Thyroid gland (tissue), 4 donors: ENCODE data around the gene ABHD14A. TPM values are rescaled to one million over a fixed set of nuclear protein-coding genes. Genes with fewer than 3 reads are reported as not detected.

Experiments used
- DNase-seq, 2 donors: peaks; one replicate each; pipeline ENCODE4 v3.0.0-alpha.2; 2019
- H3K27ac ChIP-seq, 3 donors: fragments of 200-600 bp; sonication (generic); 1 replicate in 2 of 3; 2 replicates in 1 of 3; pipeline ENCODE4 v1.5.1; 2016 to 2019; ENCODE audit warnings: mild to moderate bottlenecking in 1 of 3, moderate library complexity in 1 of 3
- H3K27me3 ChIP-seq: fragments of 200-600 bp; sonication (generic); one replicate; pipeline ENCODE4 v1.5.1; 2019
- H3K36me3 ChIP-seq, 2 donors: fragments of 200-600 bp; sonication (generic); one replicate each; pipeline ENCODE4 v1.5.1; 2016 to 2019
- H3K4me1 ChIP-seq, 2 donors: fragments of 200-600 bp; sonication (generic); one replicate each; pipeline ENCODE4 v1.5.1; 2017 to 2019
- H3K4me3 ChIP-seq, 3 donors: fragments of 200-600 bp; sonication (generic); replicated peaks in 1 of 3; 1 replicate in 2 of 3; 2 replicates in 1 of 3; pipeline ENCODE4 v1.5.1; 2016; ENCODE audit warnings: mild to moderate bottlenecking in 1 of 3
- H3K9me3 ChIP-seq: fragments of 200-600 bp; sonication (generic); one replicate; pipeline ENCODE4 v1.5.1; 2017
- POLR2A ChIP-seq, 2 donors: fragments of 450-650 bp; IDR thresholded peaks; one replicate each; pipeline ENCODE4 v1.6.1; 2017; ENCODE audit warnings: antibody characterized with exemption in 2 of 2, mild to moderate bottlenecking in 2 of 2, moderate library complexity in 1 of 2
- WGBS, 2 donors: methylation state at CpG; one replicate each; pipeline ENCODE4 v1.1.5; 2017; 5-methylcytosine and 5-hydroxymethylcytosine counted together
- intact Hi-C: fragments of 100-400 bp; cut with DNase I; formaldehyde crosslinking; loops from one replicate; pipeline ENCODE4 v1.15.1; 2023
- total RNA-seq, 4 donors: library from RNA; depleted of rRNA; stranded (reverse); fragments of >200 nt; gene quantifications; one replicate each; pipeline ENCODE4 v1.2.3, GENCODE V29; 2016
- TF ChIP-seq, protein P1 (sequence below), 6 experiments: fragments of 200-600 bp in 3 of 6; fragments of 450-650 bp in 3 of 6; sonication (generic) in 3 of 6; IDR thresholded peaks; one replicate each; pipeline ENCODE4 v1.5.1; 2016 to 2019; ENCODE audit warnings: antibody characterized with exemption in 6 of 6, mild to moderate bottlenecking in 2 of 6, inconsistent platforms in 1 of 6, moderate library complexity in 1 of 6

ABHD14A gene
- total RNA-seq, 4 donors from 2014 or later, result 20.0 to 91.9 (median 49.3) TPM

DNA sequence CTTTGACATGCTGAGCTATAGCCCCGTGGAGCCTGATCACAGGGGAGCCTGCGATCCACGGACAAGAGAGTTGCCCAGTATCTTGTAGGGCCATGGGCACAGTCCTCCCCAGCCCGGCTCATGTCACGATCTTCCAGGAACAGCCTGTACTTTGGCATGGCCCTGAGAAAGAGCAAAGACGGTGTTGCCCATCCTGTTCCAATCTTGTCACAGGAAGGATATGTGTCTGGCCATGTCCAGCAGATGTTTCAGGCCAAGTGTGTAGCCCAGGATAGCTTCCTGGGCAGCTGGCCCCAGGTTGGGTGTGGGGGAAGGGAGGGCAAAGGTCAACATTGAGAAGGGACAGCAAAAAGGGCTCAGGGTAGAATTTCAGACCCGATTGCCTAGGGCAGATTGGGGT is 37.8 kb downstream of the ABHD14A start:
- no peak overlapping the region for H3K27ac ChIP-seq

DNA sequence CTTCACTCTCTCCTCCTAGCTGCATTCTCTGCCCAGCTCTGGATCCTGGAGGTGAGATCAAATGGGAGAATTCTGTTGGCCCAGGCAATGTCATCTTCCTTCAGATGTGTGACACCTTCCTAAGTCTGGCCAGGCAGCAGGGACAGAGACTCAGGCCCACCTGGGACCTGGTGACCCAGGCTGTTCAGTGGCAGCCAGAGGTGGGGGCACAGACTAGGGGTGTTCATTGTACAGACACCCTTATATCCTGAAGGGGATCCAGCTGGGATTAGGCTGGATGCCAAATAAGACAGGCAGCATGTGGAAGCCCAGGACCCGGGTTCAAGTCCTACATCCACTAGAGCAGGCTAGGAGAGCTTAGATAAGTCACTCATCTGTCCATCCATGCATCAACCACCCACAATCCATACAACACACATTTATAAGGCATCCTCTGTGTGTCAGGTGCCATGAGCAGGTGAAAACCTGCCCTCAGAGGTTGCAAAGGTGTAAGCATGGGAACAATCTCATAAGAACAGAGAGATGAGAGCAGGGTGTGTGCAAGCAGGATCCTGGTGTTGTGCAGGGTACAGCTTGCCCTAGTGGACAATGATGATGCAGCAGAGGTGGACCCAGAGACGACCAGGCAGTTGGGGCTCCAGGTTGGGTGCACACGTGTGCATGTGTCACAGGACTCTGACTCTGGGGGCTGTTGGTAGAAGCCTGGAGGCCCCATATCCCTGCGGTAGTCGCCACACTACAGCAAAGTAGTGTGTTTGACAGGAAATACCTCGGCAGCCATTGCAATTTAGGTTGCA is 39.1 kb downstream of the ABHD14A start:
- no peaks in the 10 kb centered on the region for H3K4me1 ChIP-seq
- H3K27ac ChIP-seq, result no peak overlapping the region
- H3K36me3 ChIP-seq, result no peaks in the 10 kb centered on the region
- intact Hi-C loops, result no loop called here
- H3K9me3 ChIP-seq, result no peaks in the 10 kb centered on the region
- H3K4me3 ChIP-seq, result no peak overlapping the region
- WGBS, 2 donors, result 75 to 77% methylated on average over 6 of the region's 6 CpGs
- DNase-seq, result no peak
- no peaks in the 10 kb centered on the region for H3K27me3 ChIP-seq
- no peak for TF ChIP-seq POLR2A (IDR thresholded peaks at IDR 0.05)
- TF ChIP-seq, protein P1, sequence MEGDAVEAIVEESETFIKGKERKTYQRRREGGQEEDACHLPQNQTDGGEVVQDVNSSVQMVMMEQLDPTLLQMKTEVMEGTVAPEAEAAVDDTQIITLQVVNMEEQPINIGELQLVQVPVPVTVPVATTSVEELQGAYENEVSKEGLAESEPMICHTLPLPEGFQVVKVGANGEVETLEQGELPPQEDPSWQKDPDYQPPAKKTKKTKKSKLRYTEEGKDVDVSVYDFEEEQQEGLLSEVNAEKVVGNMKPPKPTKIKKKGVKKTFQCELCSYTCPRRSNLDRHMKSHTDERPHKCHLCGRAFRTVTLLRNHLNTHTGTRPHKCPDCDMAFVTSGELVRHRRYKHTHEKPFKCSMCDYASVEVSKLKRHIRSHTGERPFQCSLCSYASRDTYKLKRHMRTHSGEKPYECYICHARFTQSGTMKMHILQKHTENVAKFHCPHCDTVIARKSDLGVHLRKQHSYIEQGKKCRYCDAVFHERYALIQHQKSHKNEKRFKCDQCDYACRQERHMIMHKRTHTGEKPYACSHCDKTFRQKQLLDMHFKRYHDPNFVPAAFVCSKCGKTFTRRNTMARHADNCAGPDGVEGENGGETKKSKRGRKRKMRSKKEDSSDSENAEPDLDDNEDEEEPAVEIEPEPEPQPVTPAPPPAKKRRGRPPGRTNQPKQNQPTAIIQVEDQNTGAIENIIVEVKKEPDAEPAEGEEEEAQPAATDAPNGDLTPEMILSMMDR (IDR thresholded peaks at IDR 0.05), result no peak

More for the DNA sequence above, 37.8 kb downstream of the ABHD14A start:
- Histone ChIP-seq H3K4me1 (no peaks in the 10 kb centered on the region), H3K9me3 (no peaks in the 10 kb centered on the region), H3K36me3 (no peaks in the 10 kb centered on the region), H3K4me3 (no peak overlapping the region), H3K27me3 (no peaks in the 10 kb centered on the region)
- WGBS, 2 donors, result 66 to 72% methylated on average over 2 to 6 of the region's 7 CpGs
- TF ChIP-seq, protein P1 (IDR thresholded peaks at IDR 0.05), result no peak
- no peak for TF ChIP-seq POLR2A (IDR thresholded peaks at IDR 0.05)
- intact Hi-C loops, result no loop called here
- no peak for DNase-seq

DNA sequence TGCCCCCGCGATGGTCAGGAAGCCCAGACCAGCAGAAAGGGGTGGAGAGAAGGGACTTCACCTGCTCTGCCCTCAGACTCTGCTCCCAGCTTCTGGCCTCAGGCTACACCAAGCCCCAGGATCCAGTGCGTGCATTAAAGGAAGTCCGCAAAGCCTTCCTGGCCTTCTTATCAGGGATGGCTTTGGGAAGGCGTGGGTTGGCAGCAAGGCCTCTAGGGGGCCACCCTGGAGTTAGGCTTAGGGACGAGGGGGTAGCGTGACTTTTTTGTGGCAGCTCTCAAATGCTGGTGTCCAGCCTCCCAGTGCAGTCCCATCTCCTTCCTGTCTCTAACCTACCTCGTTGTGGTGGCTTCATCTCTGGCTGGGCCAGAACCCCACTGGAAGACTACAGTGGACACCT is 39.7 kb downstream of the ABHD14A start:
- H3K4me1 ChIP-seq, result no peaks in the 10 kb centered on the region
- TF ChIP-seq, protein P1 (IDR thresholded peaks at IDR 0.05), result no peak
- TF ChIP-seq POLR2A (IDR thresholded peaks at IDR 0.05), result no peak
- intact Hi-C loops, result no loop called here
- H3K27ac ChIP-seq, result no peak overlapping the region
- no peak overlapping the region for H3K4me3 ChIP-seq
- 80 to 100% methylated on average over 3 to 8 of the region's 8 CpGs for WGBS, 2 donors
- no peaks in the 10 kb centered on the region for H3K27me3 ChIP-seq
- H3K9me3 ChIP-seq, result no peaks in the 10 kb centered on the region
- no peak for DNase-seq
- no peaks in the 10 kb centered on the region for H3K36me3 ChIP-seq

DNA sequence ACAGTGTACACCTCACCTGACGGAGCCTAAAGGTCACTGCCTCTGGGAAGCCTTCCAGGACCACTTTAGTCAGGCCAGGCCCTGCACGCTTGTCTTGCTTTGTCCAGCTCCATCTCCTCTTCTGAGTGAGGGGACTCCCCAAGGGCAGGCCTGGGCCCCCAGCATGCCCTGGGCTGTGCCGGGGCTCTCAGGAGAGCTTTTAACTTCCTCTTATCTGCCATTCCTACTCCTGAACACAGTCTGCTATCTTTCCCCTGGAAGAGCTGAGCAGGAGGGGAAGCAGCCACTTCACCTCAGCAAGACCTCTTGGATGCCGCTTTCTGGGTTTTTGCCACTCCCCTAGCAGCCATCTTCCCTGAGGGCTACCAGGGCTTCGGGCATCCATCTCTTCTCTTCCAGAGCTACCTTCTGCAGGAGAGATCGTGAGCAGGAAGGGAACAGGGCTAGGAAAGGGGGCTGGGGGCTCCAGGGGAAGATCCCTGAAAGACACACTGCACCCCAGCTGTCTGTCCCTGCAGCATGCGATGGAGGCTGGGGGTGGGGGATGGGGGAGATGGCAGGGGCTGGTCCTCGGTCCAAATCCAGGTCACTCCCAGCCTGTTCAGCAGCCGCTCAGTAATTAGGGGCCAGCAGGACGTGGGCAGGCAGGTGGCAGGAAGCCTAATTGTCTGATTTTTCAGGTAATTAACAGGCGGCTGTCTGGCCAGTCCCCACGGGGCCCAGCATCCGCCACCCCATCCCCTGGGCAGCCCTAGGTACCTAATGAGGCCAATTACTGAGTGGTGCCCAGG is 40.8 kb downstream of the ABHD14A start:
- Histone ChIP-seq H3K4me1 (peaks cover 0 to under 1% of the 10 kb centered on the region in 2 donors), H3K27me3 (no peaks in the 10 kb centered on the region), H3K9me3 (no peaks in the 10 kb centered on the region), H3K36me3 (no peaks in the 10 kb centered on the region), H3K27ac (no peak overlapping the region), H3K4me3 (no peak overlapping the region)
- no peak for DNase-seq
- WGBS, 2 donors, result 87 to 93% methylated on average over 12 to 13 of the region's 13 CpGs
- TF ChIP-seq, protein P1 (IDR thresholded peaks at IDR 0.05), result no peak
- no peak for TF ChIP-seq POLR2A (IDR thresholded peaks at IDR 0.05)
- intact Hi-C loops, result no loop called here

DNA sequence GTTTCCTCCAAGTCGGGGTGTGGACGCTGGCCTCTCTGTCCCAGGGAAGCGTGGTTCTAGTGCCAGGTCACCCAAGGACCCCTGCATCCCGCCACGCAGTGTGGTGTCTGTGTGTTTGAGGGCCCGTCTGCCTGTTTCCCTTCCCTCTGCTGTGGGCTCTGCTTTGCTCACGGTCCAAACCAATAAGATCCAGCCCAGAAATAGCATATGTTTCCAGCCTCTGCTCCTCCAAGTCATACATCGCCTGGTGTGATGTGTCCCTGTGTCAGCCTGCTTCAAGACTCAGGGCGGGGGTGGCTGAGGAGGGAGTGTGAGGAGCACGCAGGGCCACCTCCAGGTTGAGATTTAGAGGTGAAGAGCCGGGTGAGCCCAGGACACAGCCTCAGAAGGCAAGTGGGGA is 42.7 kb downstream of the ABHD14A start:
- peaks cover 0 to 20% of the 10 kb centered on the region in 2 donors for H3K4me1 ChIP-seq
- intact Hi-C loops, result no loop called here
- 79 to 88% methylated on average over 9 to 11 of the region's 11 CpGs for WGBS, 2 donors

More for the DNA sequence above, 42.7 kb downstream of the ABHD14A start:
- TF ChIP-seq POLR2A (IDR thresholded peaks at IDR 0.05), result no peak
- TF ChIP-seq, protein P1 (IDR thresholded peaks at IDR 0.05), result no peak
- Histone ChIP-seq H3K27me3 (no peaks in the 10 kb centered on the region), H3K27ac (no peak overlapping the region), H3K9me3 (no peaks in the 10 kb centered on the region), H3K4me3 (no peak overlapping the region), H3K36me3 (no peaks in the 10 kb centered on the region)
- DNase-seq, result no peak
